ENCODE results near the gene PNMT. TPM values are rescaled to one million over a fixed set of nuclear protein-coding genes. Genes with fewer than 3 reads are reported as not detected.

The PNMT gene
- total and polyA plus RNA-seq, 2 of the 13 experiments (the other 11 are each of a cell fraction or from before 2014, with no cell fraction given), result 0.25 TPM; not detected in 1

DNA sequence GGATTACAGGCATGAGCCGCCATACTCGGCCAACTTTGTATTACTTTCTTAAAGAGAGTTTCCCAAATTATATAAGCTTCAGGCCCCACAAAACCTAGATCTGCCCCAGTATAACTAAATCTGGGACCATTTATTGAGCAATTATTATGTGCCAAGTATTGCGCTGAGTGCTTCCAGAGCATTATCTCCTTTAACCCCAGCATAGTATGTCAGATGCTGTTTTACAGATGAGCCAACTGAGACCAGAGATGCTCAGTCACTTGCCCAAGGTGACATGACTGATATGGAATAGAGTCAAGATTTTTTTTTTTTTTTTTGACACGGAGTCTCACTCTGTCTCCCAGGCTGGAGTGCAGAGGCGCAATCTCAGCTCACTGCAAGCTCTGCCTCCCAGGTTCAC, 29.7 kb downstream of the PNMT start:
- Histone ChIP-seq H3K27me3 (ENCODE audit: control insufficient read depth in 1 of 2, insufficient read depth in 2 of 2, low read length in 2 of 2) (no peaks in the 10 kb centered on the region), H4K20me1 (ENCODE audit: insufficient read depth, low read length) (no peaks in the 10 kb centered on the region; the same call in 1 of the 2 replicates), H3K4me1 (ENCODE audit: insufficient read depth, low read length) (peaks cover 78% of the 10 kb centered on the region), H3K9me3 (ENCODE audit: low read length) (no peaks in the 10 kb centered on the region), H3K9ac (ENCODE audit: insufficient read depth, low read depth, low read length) (no peak overlapping the region), H3K27ac (ENCODE audit: extremely low read length, insufficient read depth, low read length) (no peak overlapping the region), H3K79me2 (ENCODE audit: insufficient read depth, low read length) (peaks cover 38% of the 10 kb centered on the region), H3K4me2 (ENCODE audit: low read depth, low read length) (no peak overlapping the region), H3K4me3 (replicated peaks in 1 of 3; ENCODE audit: insufficient read depth in 1 of 3, low read depth in 2 of 3, low read length in 3 of 3) (no peak overlapping the region), H2AFZ (ENCODE audit: low read length) (no peak overlapping the region), H3K36me3 (replicated peaks in 1 of 2; ENCODE audit: control insufficient read depth in 1 of 2, insufficient read depth in 2 of 2, low read length in 2 of 2) (no peaks in the 10 kb centered on the region)
- WGBS (ENCODE audit: low lambda C conversion rate), result 96% methylated on average over 5 of the region's 5 CpGs
- no peak for DNase-seq (ENCODE audit: low spot score)
- no TSS peak for BruUV-seq (replicated peaks)
- intact Hi-C loops (cut with micrococcal nuclease; ENCODE audit: unreplicated experiment) (no loop called here), in situ Hi-C loops (cut with HindIII; ENCODE audit: extremely low pct_ligation_motif_present, low pct_unique_long_range_greater_than_20kb) (no loop called here)
- TF ChIP-seq TEAD3 (CRISPR knock-in tag; optimal IDR thresholded peaks at IDR 0.05; ENCODE audit: borderline replicate concordance), result no peak
- no peak for TF ChIP-seq MAFK (conservative IDR thresholded peaks at IDR 0.05 in 1 of 2, IDR thresholded peaks at IDR 0.05 in 1 of 2; ENCODE audit: low read length in 2 of 2)
- TF ChIP-seq, protein P1, sequence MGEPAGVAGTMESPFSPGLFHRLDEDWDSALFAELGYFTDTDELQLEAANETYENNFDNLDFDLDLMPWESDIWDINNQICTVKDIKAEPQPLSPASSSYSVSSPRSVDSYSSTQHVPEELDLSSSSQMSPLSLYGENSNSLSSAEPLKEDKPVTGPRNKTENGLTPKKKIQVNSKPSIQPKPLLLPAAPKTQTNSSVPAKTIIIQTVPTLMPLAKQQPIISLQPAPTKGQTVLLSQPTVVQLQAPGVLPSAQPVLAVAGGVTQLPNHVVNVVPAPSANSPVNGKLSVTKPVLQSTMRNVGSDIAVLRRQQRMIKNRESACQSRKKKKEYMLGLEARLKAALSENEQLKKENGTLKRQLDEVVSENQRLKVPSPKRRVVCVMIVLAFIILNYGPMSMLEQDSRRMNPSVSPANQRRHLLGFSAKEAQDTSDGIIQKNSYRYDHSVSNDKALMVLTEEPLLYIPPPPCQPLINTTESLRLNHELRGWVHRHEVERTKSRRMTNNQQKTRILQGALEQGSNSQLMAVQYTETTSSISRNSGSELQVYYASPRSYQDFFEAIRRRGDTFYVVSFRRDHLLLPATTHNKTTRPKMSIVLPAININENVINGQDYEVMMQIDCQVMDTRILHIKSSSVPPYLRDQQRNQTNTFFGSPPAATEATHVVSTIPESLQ (CRISPR knock-in tag; conservative IDR thresholded peaks at IDR 0.05), result no peak
- no peak for TF ChIP-seq ZBTB7A (CRISPR knock-in tag; IDR thresholded peaks at IDR 0.05)
- no peak for TF ChIP-seq ZNF124 (CRISPR knock-in tag; IDR thresholded peaks at IDR 0.05)
- no peak for TF ChIP-seq TOPORS (CRISPR knock-in tag; IDR thresholded peaks at IDR 0.05)
- no peak for TF ChIP-seq ZNF451 (CRISPR knock-in tag; IDR thresholded peaks at IDR 0.05)
- no peak for TF ChIP-seq MLX (CRISPR knock-in tag; IDR thresholded peaks at IDR 0.05)
- TF ChIP-seq FOXA1 (IDR thresholded peaks at IDR 0.05), result no peak
- no peak for TF ChIP-seq FOXA1 (CRISPR knock-in tag; IDR thresholded peaks at IDR 0.05)
- TF ChIP-seq KLF11 (CRISPR knock-in tag; IDR thresholded peaks at IDR 0.05), result no peak
- no peak for FAIRE-seq
- ChIA-PET POLR2A (interaction anchor here (1.1 to 6.6 kb wide), 3 partner anchors 10 to 33 kb away, joined by 3 to 118 read pairs (median 96); partner anchors contain the start of genes MIEN1 and PGAP3), CTCF (ENCODE audit: low intra/inter-chr PET ratio, low total read pairs) (no interaction called here)
- no peak for ATAC-seq
